WERI-Rb-1 (cell line): ENCODE data around the gene BEND3.

Experiments used
- DNase-seq: peaks from one replicate; pipeline ENCODE4 v3.0.0-alpha.2; 2020
- H3K27ac ChIP-seq: fragments of 250-450 bp; sonication (Bioruptor Pico); 2 replicates; pipeline ENCODE4 v1.5.1; 2020; ENCODE audit warnings: mild to moderate bottlenecking, moderate library complexity
- H3K27me3 ChIP-seq: fragments of 250-450 bp; sonication (Bioruptor Pico); 2 replicates; pipeline ENCODE4 v1.5.1; 2021; ENCODE audit warnings: mild to moderate bottlenecking, low read depth, moderate library complexity; ENCODE audit not compliant: insufficient read depth, severe bottlenecking
- H3K36me3 ChIP-seq: fragments of 250-450 bp; sonication (Bioruptor Pico); 2 replicates; pipeline ENCODE4 v1.5.1; 2020; ENCODE audit warnings: mild to moderate bottlenecking, moderate library complexity
- H3K4me3 ChIP-seq: 2 replicates; pipeline ENCODE4 v1.5.1; 2011; ENCODE audit warnings: low read depth, mild to moderate bottlenecking, control low read depth, low read length
- H3K9me3 ChIP-seq: fragments of 250-450 bp; sonication (Bioruptor Pico); 2 replicates; pipeline ENCODE4 v1.5.1; 2021; ENCODE audit warnings: mild to moderate bottlenecking, moderate library complexity; ENCODE audit not compliant: severe bottlenecking
- TF ChIP-seq, protein P1 (sequence below): IDR thresholded peaks from 2 replicates; pipeline ENCODE4 v1.5.1; 2011; ENCODE audit warnings: low read depth, mild to moderate bottlenecking, control low read depth, inconsistent platforms, low read length

BEND3 gene

GRCh38 chr6:107062691-107063090 lies 52.6 kb downstream of the BEND3 start:
- H3K9me3 ChIP-seq: no peaks in the 10 kb centered on the region
- H3K4me3 ChIP-seq: no peak overlapping the region
- no peak overlapping the region for H3K27ac ChIP-seq
- H3K27me3 ChIP-seq: no peaks in the 10 kb centered on the region
- H3K36me3 ChIP-seq: no peaks in the 10 kb centered on the region; the same call in 1 of the 2 replicates
- TF ChIP-seq, protein P1, sequence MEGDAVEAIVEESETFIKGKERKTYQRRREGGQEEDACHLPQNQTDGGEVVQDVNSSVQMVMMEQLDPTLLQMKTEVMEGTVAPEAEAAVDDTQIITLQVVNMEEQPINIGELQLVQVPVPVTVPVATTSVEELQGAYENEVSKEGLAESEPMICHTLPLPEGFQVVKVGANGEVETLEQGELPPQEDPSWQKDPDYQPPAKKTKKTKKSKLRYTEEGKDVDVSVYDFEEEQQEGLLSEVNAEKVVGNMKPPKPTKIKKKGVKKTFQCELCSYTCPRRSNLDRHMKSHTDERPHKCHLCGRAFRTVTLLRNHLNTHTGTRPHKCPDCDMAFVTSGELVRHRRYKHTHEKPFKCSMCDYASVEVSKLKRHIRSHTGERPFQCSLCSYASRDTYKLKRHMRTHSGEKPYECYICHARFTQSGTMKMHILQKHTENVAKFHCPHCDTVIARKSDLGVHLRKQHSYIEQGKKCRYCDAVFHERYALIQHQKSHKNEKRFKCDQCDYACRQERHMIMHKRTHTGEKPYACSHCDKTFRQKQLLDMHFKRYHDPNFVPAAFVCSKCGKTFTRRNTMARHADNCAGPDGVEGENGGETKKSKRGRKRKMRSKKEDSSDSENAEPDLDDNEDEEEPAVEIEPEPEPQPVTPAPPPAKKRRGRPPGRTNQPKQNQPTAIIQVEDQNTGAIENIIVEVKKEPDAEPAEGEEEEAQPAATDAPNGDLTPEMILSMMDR: no peak
- DNase-seq: no peak

- TF ChIP-seq, protein P1: no peak
- H3K4me3 ChIP-seq: no peak overlapping the region
- no peaks in the 10 kb centered on the region for H3K36me3 ChIP-seq
- no peak overlapping the region for H3K27ac ChIP-seq
- H3K27me3 ChIP-seq: no peaks in the 10 kb centered on the region
- DNase-seq: no peak
- no peaks in the 10 kb centered on the region for H3K9me3 ChIP-seq
Measured at GRCh38 chr6:107061125-107062020, 53.9 kb downstream of the BEND3 start.

DNA sequence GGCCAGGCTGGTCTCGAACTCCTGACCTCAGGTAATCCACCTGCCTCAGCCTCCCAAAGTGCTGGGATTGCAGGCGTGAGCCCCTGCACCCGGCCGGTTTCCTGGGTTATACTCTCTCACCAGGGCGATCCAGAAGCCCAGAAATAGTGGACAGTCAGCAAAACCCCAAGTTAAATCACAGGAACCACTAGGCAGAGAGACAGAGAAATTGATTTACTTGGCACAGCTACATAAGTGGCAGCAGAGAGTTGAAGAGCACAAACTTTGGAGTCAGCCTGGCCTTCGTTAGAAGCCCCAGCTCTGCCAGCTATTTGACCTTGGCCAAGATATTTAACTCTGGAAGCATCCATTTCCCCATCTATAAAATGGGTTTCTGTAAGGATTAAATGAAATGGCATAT lies 54.6 kb downstream of the BEND3 start:
- TF ChIP-seq, protein P1: no peak
- DNase-seq: no peak
- Histone ChIP-seq H3K4me3 (no peak overlapping the region), H3K36me3 (no peaks in the 10 kb centered on the region), H3K9me3 (no peaks in the 10 kb centered on the region), H3K27me3 (no peaks in the 10 kb centered on the region), H3K27ac (no peak overlapping the region)

DNA sequence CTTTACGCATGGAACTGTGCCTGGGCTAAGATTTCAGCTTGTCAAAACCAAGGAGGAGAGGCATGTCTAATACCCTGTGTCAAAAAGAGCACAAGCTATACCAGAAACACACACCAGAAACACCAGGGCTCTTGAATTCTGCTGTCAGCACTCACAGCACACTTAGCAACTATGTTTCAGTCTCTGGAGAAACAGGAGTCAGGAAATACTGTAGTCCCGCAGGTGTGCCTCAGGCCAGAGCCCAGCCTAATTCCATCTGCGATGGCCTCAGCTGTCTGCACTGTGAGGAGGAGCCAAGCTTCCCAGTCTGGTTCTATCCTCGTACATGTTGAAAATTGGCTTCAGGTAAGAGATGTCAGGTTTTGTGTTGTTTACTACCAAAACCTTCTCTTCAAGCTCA lies 55.7 kb downstream of the BEND3 start:
- Histone ChIP-seq H3K9me3 (no peaks in the 10 kb centered on the region), H3K4me3 (no peak overlapping the region), H3K27me3 (no peaks in the 10 kb centered on the region), H3K27ac (no peak overlapping the region), H3K36me3 (no peaks in the 10 kb centered on the region)
- no peak for DNase-seq
- TF ChIP-seq, protein P1: no peak

DNA sequence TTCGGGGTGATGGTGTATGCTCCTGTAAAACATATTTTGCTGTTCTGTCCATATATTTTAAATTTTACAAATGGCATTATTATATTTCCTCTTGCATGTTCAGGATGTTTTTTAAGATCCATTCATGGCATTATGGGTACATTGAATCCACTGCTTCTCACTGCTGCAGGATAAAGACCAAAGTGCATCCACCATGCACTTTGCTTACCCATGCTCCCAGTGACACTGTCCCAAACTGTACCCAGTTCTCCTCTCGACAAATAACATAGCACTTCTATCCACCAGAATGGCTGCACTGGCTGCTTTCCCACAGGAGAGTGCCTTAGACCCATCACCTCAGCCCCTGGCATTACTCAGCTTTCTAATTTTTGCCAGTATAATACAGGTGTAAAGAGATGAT lies 57.6 kb downstream of the BEND3 start:
- no peaks in the 10 kb centered on the region for H3K27me3 ChIP-seq
- DNase-seq: no peak
- H3K36me3 ChIP-seq: no peaks in the 10 kb centered on the region

More for the DNA sequence above, 57.6 kb downstream of the BEND3 start:
- Histone ChIP-seq H3K27ac (no peak overlapping the region), H3K4me3 (no peak overlapping the region), H3K9me3 (no peaks in the 10 kb centered on the region)
- TF ChIP-seq, protein P1: no peak
